T-cell (primary cell): Measurements from ENCODE around the gene TMEM109. TPM values are rescaled to one million over a fixed set of nuclear protein-coding genes. Genes with fewer than 3 reads are reported as not detected.

Experiments
- ATAC-seq, 4 experiments: fragments of 200-7000 bp in 3 of 4; fragments of 150-1000 bp in 1 of 4; cut with Tn5 transposase; replicated peaks in 1 of 4; 1 replicate in 3 of 4; 2 replicates in 1 of 4; pipeline ENCODE4 v1.10.0; 2021; ENCODE audit warnings: moderate library complexity in 3 of 4, mild to moderate bottlenecking in 2 of 4, moderate number of reproducible peaks in 1 of 4
- CTCF ChIA-PET, 2 donors: fragments of 300-600 bp; sonication (Branson Sonifier 250); formaldehyde crosslinking; loops; one replicate each; lab custom pipeline; 2022; ENCODE audit warnings: antibody characterized with exemption in 2 of 2; lab: Charles Lee
- POLR2A ChIA-PET, 2 donors: fragments of 300-600 bp; sonication (Branson Sonifier 250); formaldehyde crosslinking; loops; one replicate each; lab custom pipeline; 2022; ENCODE audit warnings: antibody characterized with exemption in 2 of 2; lab: Charles Lee
- DNase-seq, 35 experiments: peaks; one replicate each; pipeline versions ENCODE4 v3.0.0 to v3.0.0-alpha.2; 2013 to 2023
- H3K27ac ChIP-seq: one replicate; pipeline ENCODE4 v1.5.1; 2013; ENCODE audit warnings: low read length
- H3K27me3 ChIP-seq, 2 experiments: replicated peaks in 1 of 2; 1 replicate in 1 of 2; 2 replicates in 1 of 2; pipeline versions ENCODE4 v1.6.1 to v1.7.0; 2013; ENCODE audit warnings: low read length in 1 of 2, mixed read lengths in 1 of 2; ENCODE audit not compliant: control insufficient read depth in 2 of 2, insufficient read depth in 2 of 2; ENCODE audit errors: extremely low read depth in 1 of 2
- H3K36me3 ChIP-seq, 2 donors: 1 replicate in 1 of 2; 2 replicates in 1 of 2; pipeline versions ENCODE4 v1.6.1 to v1.7.0; 2013; ENCODE audit warnings: low read length in 1 of 2; ENCODE audit not compliant: control insufficient read depth in 2 of 2, insufficient read depth in 1 of 2; ENCODE audit errors: extremely low read depth in 1 of 2
- H3K4me1 ChIP-seq, 2 experiments: 1 replicate in 1 of 2; 2 replicates in 1 of 2; pipeline versions ENCODE4 v1.6.1 to v1.7.0; 2013; ENCODE audit warnings: low read length in 2 of 2, mixed read lengths in 1 of 2; ENCODE audit not compliant: insufficient read depth in 2 of 2, control insufficient read depth in 1 of 2; ENCODE audit errors: extremely low read depth in 1 of 2
- H3K4me3 ChIP-seq, 2 donors: 1 replicate in 1 of 2; 2 replicates in 1 of 2; pipeline versions ENCODE4 v1.5.1 to v1.7.0; 2013; ENCODE audit warnings: mild to moderate bottlenecking in 2 of 2, low read length in 1 of 2, moderate library complexity in 1 of 2; ENCODE audit not compliant: control insufficient read depth in 1 of 2; ENCODE audit errors: extremely low read depth in 1 of 2
- H3K9me3 ChIP-seq: 2 replicates; pipeline ENCODE4 v1.7.0; 2013
- H3K27ac Mint-ChIP-seq, 2 donors: one replicate each; pipeline ENCODE4 v1.8.0; 2020 to 2021; ENCODE audit warnings: mild to moderate bottlenecking in 2 of 2, mixed read lengths in 2 of 2
- H3K27me3 Mint-ChIP-seq, 2 donors: one replicate each; pipeline ENCODE4 v1.8.0; 2021 to 2022; ENCODE audit warnings: mixed read lengths in 2 of 2
- H3K36me3 Mint-ChIP-seq: one replicate; pipeline ENCODE4 v1.8.0; 2021; ENCODE audit warnings: mixed read lengths
- H3K4me1 Mint-ChIP-seq, 3 donors: one replicate each; pipeline ENCODE4 v1.8.0; 2020 to 2022; ENCODE audit warnings: mixed read lengths in 3 of 3, mild to moderate bottlenecking in 1 of 3
- H3K4me3 Mint-ChIP-seq, 3 donors: one replicate each; pipeline ENCODE4 v1.8.0; 2020 to 2022; ENCODE audit warnings: mild to moderate bottlenecking in 3 of 3, mixed read lengths in 3 of 3, moderate library complexity in 3 of 3
- H3K9me3 Mint-ChIP-seq, 3 donors: one replicate each; pipeline ENCODE4 v1.8.0; 2020 to 2022; ENCODE audit warnings: mixed read lengths in 3 of 3
- WGBS: methylation state at CpG from one replicate; pipeline ENCODE4 v1.1.5; 2013; ENCODE audit warnings: missing lambda C conversion rate; ENCODE audit not compliant: insufficient coverage; 5-methylcytosine and 5-hydroxymethylcytosine counted together
- total RNA-seq, 35 experiments: library from RNA in 6 of 35; stranded (reverse) in 6 of 35; fragments of 120-200 nt in 1 of 35; gene quantifications; one replicate each; pipeline versions ENCODE4 v1.2.1 to v1.2.4 and lab custom pipeline; 2013 to 2026

TMEM109 gene
- total RNA-seq, 5 donors from 2014 or later (not counting 1 experiment from before 2014, with no cell fraction given): 55.6 to 82.1 (median 71.8) TPM

DNA sequence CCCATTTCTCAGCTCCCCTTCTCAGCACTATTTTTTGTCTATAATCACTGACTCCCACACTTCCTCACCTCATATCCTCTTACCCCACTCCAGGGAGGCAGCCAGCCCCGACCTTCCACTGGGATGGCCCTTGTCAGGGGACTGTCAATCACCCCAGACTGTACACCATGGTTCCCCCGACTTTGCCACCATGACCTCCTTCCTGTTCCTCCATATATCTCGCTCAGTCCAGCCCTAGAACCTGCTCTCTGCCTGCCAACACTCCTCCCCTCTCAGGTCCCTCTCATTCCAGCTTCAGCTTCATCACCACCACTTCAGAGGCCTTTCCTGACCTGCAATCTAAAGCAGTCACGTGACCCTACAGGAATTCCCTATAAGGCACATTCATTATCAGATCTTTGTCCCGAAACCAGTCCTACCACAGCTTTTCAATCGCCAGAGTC is 24.1 kb upstream of the TMEM109 start:
- ChIA-PET POLR2A (interaction anchor here in 1 of 2 donors (0.7 kb wide), 1 partner anchor 52 kb away, joined by 8 read pairs; no protein-coding TSS in a partner anchor), CTCF (no interaction called here)
- H3K9me3 Mint-ChIP-seq: no peaks in the 10 kb centered on the region
- H3K9me3 ChIP-seq: no peaks in the 10 kb centered on the region
- no peak overlapping the region for H3K4me3 Mint-ChIP-seq
- ATAC-seq: no peak
- H3K27me3 Mint-ChIP-seq: no peaks in the 10 kb centered on the region
- H3K36me3 Mint-ChIP-seq: peaks cover 50% of the 10 kb centered on the region
- no peak overlapping the region for H3K27ac Mint-ChIP-seq
- H3K27me3 ChIP-seq: no peaks in the 10 kb centered on the region
- 75% methylated on average over 6 of the region's 6 CpGs for WGBS
- H3K4me1 ChIP-seq: no peaks in the 10 kb centered on the region
- peaks cover 5 to 41% of the 10 kb centered on the region in 2 donors for H3K36me3 ChIP-seq
- H3K27ac ChIP-seq: no peak overlapping the region
- H3K4me1 Mint-ChIP-seq: peaks cover 0 to 8% (median 5%) of the 10 kb centered on the region in 3 donors
- DNase-seq: no peak
- H3K4me3 ChIP-seq: no peak overlapping the region

DNA sequence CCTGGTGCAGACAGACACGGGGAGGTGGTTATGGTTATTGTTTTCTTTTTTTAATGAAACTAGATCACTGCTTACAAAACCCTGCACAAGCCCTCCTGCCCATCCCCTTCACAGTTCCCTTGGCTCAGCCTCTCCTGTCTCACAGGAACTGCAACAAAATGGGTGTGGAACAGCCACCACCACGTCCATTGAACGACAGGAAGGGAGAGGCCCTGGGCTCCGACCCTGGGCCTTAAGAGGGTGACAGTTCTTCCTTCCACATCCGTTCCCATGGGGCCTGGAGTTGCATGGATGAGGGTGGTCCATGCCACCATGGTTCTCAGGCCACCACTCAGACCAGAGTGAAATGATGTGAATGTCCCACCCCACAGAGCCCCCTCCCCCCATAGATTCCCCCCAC is 23.3 kb upstream of the TMEM109 start:
- Histone ChIP-seq H3K27me3 (no peaks in the 10 kb centered on the region), H3K4me3 (no peak overlapping the region), H3K9me3 (no peaks in the 10 kb centered on the region), H3K27ac (no peak overlapping the region), H3K36me3 (peaks cover 5 to 49% of the 10 kb centered on the region in 2 donors), H3K4me1 (no peaks in the 10 kb centered on the region)
- Mint-ChIP-seq H3K9me3 (no peaks in the 10 kb centered on the region), H3K27me3 (no peaks in the 10 kb centered on the region), H3K4me3 (no peak overlapping the region), H3K36me3 (peaks cover 50% of the 10 kb centered on the region), H3K27ac (no peak overlapping the region), H3K4me1 (peaks cover 0 to 8% (median 5%) of the 10 kb centered on the region in 3 donors)
- ChIA-PET POLR2A (interaction anchor here in 1 of 2 donors (0.6 to 1.1 kb wide), 3 partner anchors 15 to 249 kb away, joined by 3 to 4 read pairs (median 4); no protein-coding TSS in a partner anchor), CTCF (interaction anchor here (0.6 to 1.3 kb wide), 3 partner anchors 60 to 1117 kb away, joined by 3 to 5 read pairs (median 4); no protein-coding TSS in a partner anchor)
- WGBS: 40% methylated on average over 1 of the region's 5 CpGs
- ATAC-seq: no peak
- no peak for DNase-seq

DNA sequence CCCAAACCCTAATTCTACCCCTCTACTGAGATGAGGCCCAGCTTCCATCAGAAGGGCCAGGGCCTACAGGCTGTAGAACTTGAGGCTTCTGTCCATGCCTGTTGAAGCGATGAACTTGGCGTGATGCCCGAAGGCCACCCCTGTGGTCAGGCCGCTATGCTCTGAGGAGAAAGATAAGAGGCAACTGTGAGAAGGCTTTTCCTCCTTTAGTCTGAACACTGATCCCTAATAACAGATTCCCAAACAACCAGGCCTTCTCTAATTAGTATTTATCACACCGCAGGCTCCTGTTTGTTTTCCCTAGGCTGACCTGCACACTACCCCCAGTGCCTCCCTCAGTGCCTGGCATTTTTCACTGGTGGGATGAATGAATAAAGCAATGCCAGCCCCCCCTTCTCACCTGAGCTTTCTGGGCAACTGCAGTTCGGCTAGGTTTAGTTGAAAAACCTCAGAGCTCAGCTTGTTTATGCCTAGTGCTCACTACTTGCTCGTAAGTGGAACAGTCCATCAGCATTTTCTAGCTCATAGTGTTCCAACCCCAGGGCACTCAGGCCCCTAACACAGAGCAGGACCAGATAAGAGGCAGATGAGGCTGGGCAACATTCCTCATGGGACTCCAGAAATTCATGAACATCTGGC is 22.7 kb upstream of the TMEM109 start:
- 92% methylated on average over 2 of the region's 7 CpGs for WGBS
- peaks cover 53% of the 10 kb centered on the region for H3K36me3 Mint-ChIP-seq
- POLR2A ChIA-PET: interaction anchor here in 1 of 2 donors (0.6 to 1.1 kb wide), 3 partner anchors 14 to 249 kb away, joined by 3 to 4 read pairs (median 4); no protein-coding TSS in a partner anchor

DNA sequence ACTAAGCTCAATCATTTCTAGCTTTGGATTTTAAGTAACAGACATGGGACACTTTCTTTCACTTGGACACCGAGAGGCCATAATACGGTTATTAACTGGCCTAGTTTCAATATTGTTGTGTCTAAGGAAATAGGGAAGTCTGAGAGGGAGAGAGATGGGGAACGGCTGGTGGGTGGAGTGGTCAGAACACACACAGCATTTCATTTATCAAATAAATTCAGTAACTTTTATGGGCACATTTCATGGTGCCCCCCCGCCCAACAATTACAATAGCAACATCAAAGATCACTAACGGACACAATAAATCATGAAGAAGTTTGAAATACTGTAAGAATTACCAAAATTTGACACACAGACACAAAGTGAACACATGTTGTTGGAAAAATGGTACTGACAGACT is 18.3 kb upstream of the TMEM109 start:
- ChIA-PET CTCF (no interaction called here), POLR2A (interaction anchor here in 1 of 2 donors (0.6 kb wide), 1 partner anchor 32 kb away, joined by 3 read pairs; no protein-coding TSS in a partner anchor)
- Histone ChIP-seq H3K27ac (no peak overlapping the region), H3K4me3 (no peak overlapping the region), H3K36me3 (peaks cover 7 to 85% of the 10 kb centered on the region in 2 donors), H3K9me3 (no peaks in the 10 kb centered on the region), H3K4me1 (peaks cover 0 to 5% of the 10 kb centered on the region in 2 experiments), H3K27me3 (no peaks in the 10 kb centered on the region)
- Mint-ChIP-seq H3K4me1 (peaks cover 3 to 4% (median 4%) of the 10 kb centered on the region in 3 donors), H3K36me3 (peaks cover 66% of the 10 kb centered on the region), H3K9me3 (no peaks in the 10 kb centered on the region), H3K27me3 (no peaks in the 10 kb centered on the region), H3K27ac (no peak overlapping the region), H3K4me3 (no peak overlapping the region)
- ATAC-seq (no peak), DNase-seq (no peak)
- WGBS: 80% methylated on average over 1 of the region's 5 CpGs

More for the DNA sequence above, 22.7 kb upstream of the TMEM109 start:
- Histone ChIP-seq H3K4me1 (no peaks in the 10 kb centered on the region), H3K27me3 (no peaks in the 10 kb centered on the region), H3K4me3 (no peak overlapping the region), H3K27ac (no peak overlapping the region), H3K36me3 (peaks cover 5 to 55% of the 10 kb centered on the region in 2 donors), H3K9me3 (no peaks in the 10 kb centered on the region)
- H3K4me1 Mint-ChIP-seq: peaks cover 0 to 8% (median 5%) of the 10 kb centered on the region in 3 donors
- DNase-seq: no peak
- no peak overlapping the region for H3K4me3 Mint-ChIP-seq
- no peak for ATAC-seq
- H3K27ac Mint-ChIP-seq: no peak overlapping the region
- CTCF ChIA-PET: interaction anchor here (0.6 to 1.3 kb wide), 4 partner anchors 9 to 1118 kb away, joined by 3 to 5 read pairs (median 4); no protein-coding TSS in a partner anchor
- H3K27me3 Mint-ChIP-seq: no peaks in the 10 kb centered on the region
- H3K9me3 Mint-ChIP-seq: no peaks in the 10 kb centered on the region

DNA sequence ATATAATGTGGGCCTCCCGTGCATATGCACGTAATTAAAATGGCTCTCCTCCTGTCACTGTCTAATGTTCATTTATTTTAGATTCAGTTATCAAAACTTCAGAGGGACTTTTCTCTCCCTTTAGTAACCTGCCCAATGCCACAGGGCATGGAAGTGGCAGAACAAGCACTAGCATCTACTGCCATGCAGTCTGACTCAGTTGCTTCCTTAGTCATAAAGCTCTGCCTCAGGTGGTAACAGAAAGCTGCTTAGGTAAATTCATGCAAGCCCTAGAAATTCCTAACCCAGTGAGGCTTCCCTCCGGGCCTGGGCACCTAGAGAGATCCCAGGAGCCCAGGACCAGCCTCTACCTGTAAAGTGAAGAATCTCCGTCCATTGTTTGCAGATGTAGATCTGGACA is 16.5 kb upstream of the TMEM109 start:
- H3K27ac Mint-ChIP-seq: no peak overlapping the region
- ATAC-seq: no peak
- Histone ChIP-seq H3K4me3 (no peak overlapping the region), H3K36me3 (peaks cover 11 to 87% of the 10 kb centered on the region in 2 donors), H3K9me3 (no peaks in the 10 kb centered on the region), H3K27ac (no peak overlapping the region), H3K4me1 (peaks cover 0 to 5% of the 10 kb centered on the region in 2 experiments), H3K27me3 (no peaks in the 10 kb centered on the region)
- peaks cover 4 to 5% (median 5%) of the 10 kb centered on the region in 3 donors for H3K4me1 Mint-ChIP-seq
- POLR2A ChIA-PET: no interaction called here
- CTCF ChIA-PET: interaction anchor here in 1 of 2 donors (1.0 to 1.7 kb wide), 2 partner anchors 17 to 66 kb away, joined by 4 to 8 read pairs; partner anchors contain the start of gene TMEM109
- 100% methylated on average over 2 of the region's 4 CpGs for WGBS
- no peak for DNase-seq
- H3K36me3 Mint-ChIP-seq: peaks cover 69% of the 10 kb centered on the region
- no peaks in the 10 kb centered on the region for H3K9me3 Mint-ChIP-seq
- no peak overlapping the region for H3K4me3 Mint-ChIP-seq
- no peaks in the 10 kb centered on the region for H3K27me3 Mint-ChIP-seq
